22Rv1 (cell line): Measurements from ENCODE around the gene PTPRM.

ENCODE experiments used
- H3K27ac ChIP-seq: fragments of 450-650 bp; 2 replicates; pipeline ENCODE4 v1.5.1; 2017
- ZFX ChIP-seq: fragments of 450-650 bp; IDR thresholded peaks from 2 replicates; pipeline ENCODE4 v1.6.1; 2017; ENCODE audit warnings: antibody characterized with exemption, borderline replicate concordance
- TF ChIP-seq, protein P1 (sequence below): fragments of 450-650 bp; IDR thresholded peaks from 2 replicates; pipeline ENCODE4 v1.5.1; 2017; ENCODE audit warnings: mild to moderate bottlenecking

The PTPRM gene

DNA sequence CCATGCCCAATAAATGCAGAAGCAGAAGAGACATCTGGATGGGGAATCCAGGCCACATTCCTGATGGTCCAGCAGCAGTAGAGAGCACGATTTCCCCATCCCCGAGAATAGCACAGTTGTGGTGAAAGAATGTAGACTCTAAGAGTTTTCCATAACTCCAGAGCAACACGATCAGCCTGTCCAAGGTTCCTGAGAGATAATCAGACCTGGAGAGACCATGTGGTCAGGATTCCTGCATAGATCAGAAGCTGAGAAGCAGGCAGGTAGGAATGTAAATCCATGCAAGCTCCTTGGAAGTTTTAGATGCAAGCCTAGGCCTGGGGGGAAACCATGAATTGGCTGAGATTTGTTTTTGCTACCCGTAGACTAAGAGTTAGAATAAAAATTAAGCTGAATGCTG lies 34.2 kb upstream of the PTPRM start:
- H3K27ac ChIP-seq, result no peak overlapping the region
- TF ChIP-seq, protein P1, sequence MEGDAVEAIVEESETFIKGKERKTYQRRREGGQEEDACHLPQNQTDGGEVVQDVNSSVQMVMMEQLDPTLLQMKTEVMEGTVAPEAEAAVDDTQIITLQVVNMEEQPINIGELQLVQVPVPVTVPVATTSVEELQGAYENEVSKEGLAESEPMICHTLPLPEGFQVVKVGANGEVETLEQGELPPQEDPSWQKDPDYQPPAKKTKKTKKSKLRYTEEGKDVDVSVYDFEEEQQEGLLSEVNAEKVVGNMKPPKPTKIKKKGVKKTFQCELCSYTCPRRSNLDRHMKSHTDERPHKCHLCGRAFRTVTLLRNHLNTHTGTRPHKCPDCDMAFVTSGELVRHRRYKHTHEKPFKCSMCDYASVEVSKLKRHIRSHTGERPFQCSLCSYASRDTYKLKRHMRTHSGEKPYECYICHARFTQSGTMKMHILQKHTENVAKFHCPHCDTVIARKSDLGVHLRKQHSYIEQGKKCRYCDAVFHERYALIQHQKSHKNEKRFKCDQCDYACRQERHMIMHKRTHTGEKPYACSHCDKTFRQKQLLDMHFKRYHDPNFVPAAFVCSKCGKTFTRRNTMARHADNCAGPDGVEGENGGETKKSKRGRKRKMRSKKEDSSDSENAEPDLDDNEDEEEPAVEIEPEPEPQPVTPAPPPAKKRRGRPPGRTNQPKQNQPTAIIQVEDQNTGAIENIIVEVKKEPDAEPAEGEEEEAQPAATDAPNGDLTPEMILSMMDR, result no peak
- no peak for TF ChIP-seq ZFX

DNA sequence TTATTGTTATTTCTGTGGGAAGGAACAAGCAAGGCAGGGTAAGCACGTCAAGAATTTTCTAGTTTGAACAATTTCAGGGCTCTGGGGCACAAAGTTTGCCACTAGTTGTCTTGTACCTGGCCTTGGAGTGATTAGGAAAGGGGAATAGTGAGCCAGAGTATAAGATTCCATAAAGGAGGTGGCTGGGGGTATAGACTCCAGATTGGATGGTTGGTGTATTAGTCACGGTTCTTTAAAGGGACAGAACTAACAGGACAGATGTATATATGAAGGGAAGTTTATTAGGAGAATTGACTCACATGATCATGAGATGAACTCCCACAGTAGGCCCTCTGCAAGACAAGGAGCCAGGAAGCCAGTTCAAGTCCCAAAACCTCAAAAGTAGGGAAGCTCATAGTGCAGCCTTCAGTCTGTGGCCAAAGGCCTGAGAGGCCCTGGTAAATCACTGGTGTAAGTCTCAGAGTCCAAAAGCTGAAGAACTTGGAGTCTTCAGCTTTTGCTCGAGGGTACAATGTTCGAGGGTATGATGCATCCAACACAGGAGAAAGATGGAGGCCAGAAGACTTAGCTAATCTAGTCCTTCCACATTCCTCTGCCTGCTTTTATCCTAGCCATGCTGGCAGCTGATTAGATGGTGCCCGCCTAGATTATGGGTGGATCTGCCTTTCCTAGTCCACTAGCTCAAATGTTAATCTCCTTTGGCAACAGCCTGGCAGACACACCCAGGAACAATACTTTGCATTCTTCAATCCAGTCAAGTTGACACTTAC lies 31.5 kb upstream of the PTPRM start:
- TF ChIP-seq ZFX, result no peak
- TF ChIP-seq, protein P1, result no peak

DNA sequence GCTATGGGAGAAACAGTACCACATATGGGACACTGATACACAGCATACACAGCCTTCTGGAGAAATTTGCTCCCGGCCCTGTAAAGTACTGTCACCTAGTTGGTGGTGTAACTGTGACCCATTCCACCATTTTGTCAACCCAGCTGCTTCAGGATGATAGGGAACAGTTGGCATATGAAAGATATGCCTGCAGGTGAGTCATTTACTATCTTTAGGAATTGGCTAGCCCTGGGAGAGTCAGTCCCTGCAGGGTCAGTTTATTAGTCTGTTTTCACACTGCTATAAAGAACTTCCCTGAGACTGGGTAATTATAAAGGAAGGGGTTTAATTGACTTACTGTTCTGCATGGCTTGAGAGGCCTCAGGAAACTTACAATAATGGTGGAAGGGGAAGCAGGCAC lies 30.0 kb upstream of the PTPRM start:
- TF ChIP-seq, protein P1, result no peak
- no peak for TF ChIP-seq ZFX
- H3K27ac ChIP-seq, result no peak overlapping the region

More for the DNA sequence above, 31.5 kb upstream of the PTPRM start:
- H3K27ac ChIP-seq, result no peak overlapping the region

DNA sequence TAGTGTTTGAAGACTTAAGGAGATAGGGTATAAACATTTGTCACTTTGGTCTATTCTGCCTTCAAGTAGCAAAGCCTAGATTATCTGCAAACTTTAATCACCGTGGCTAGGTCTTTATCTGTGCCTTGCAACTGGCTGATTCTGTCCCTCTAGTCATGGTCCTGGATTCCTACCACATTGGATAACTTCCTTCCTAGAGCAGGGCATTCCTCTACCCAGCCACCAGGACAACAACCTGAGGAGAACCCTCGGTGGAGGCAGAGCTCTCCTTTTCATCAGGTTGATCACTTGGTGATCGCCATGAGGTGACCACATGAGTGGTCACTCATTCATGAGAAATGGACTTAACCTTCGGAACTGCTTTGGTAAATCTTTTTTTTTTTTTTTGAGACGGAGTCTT lies 25.3 kb upstream of the PTPRM start:
- TF ChIP-seq, protein P1, result no peak
- no peak for TF ChIP-seq ZFX
- no peak overlapping the region for H3K27ac ChIP-seq

DNA sequence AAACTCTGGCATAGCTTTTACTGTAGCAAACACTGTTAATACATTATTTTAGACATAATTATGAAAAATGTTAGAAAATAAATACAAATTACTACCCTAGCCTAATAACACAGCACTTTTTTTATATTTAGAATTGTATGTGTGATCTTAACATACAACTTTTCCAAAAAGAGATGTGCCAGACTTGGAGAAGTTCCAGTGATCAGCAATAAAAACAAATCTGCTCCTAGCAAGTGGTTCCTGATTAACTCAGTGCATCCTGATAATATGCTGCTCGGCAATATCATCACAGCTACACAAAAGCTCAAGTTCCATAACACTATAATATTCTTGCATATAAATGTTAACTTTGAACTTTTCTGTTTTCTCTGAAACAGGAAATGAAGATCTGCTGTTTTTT lies 22.4 kb upstream of the PTPRM start:
- H3K27ac ChIP-seq, result no peak overlapping the region

DNA sequence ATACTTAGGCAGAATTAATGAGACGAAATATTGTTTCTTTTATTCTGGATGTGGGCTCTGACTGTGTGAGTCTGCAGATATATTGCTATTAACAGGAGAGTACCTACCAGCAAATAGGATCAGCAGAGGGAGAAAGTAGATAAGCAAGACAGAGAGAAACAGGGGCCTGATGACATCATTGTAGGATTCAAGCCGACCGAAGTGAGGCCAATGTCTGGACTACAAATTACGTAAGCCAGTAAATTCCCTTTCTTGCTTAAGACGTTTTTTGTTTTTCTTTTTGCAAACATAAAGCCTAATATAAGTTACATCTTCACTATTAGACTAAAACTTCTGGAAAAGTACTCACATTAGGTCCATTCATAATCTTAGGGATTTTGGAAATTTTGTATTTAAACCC lies 21.4 kb upstream of the PTPRM start:
- TF ChIP-seq, protein P1, result no peak
- TF ChIP-seq ZFX, result no peak
- no peak overlapping the region for H3K27ac ChIP-seq

More for the DNA sequence above, 22.4 kb upstream of the PTPRM start:
- TF ChIP-seq, protein P1, result no peak
- no peak for TF ChIP-seq ZFX

DNA sequence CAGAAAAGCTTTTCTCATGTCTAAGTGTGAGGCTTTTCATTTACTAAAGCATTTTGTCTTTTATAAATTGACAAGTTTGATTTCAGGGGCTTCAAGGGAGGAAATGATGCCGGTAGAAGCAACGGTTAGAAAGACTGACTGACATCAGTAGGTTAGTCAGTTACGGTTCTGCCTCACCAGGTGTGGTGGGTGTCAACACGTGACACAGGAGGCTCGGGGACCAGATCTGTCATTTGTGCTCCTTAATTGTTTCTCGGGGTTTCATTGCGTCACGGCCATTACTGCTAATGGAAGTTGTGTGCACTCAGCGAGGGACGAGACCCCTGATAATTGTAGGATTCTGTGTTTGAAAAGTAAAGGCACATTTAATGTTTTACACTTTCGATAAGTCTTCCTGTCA lies 18.9 kb upstream of the PTPRM start:
- TF ChIP-seq, protein P1, result no peak
- TF ChIP-seq ZFX, result no peak
- H3K27ac ChIP-seq, result no peak overlapping the region
